ENCODE measurements around the gene CTU1.
A peak's percentile ranks its signal among the peaks of the same experiment; 100 is the strongest.

CTU1 gene

GRCh38 chr19:51131780-51132680 lies 23.8 kb upstream of the CTU1 start:
- peak; percentile 20 for DNase-seq

DNA sequence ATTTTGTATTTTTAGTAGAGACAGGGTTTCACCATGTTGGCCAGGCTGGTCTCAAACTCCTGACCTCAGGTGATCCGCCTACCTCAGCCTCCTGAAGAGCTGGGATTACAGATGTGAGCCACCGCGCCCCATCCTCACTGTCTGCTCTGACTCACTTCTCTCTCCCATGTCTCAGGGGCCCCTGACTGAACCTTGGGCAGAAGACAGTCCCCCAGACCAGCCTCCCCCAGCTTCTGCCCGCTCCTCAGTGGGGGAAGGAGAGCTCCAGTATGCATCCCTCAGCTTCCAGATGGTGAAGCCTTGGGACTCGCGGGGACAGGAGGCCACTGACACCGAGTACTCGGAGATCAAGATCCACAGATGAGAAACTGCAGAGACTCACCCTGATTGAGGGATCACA lies 21.5 kb upstream of the CTU1 start:
- no peak for DNase-seq

DNA sequence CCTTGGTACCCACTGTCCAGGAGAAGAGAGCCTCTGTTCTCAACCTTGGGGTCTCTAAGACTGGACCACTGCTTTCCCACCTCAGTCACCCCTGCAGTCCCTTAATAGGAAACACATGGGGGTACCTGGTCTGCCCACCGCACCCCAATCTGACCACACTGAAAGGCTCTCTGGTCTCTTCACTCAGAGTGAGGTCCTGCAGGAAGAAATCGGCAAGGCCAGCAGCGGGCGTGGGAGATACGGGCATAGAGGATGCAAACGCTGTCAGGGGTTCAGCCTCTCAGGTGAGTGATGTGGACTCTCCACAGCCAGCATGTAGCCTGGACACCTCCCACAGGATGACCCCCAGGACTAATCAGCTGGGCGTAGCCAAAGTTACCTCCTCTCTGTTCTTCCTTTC lies 20.0 kb upstream of the CTU1 start:
- DNase-seq = no peak

DNA sequence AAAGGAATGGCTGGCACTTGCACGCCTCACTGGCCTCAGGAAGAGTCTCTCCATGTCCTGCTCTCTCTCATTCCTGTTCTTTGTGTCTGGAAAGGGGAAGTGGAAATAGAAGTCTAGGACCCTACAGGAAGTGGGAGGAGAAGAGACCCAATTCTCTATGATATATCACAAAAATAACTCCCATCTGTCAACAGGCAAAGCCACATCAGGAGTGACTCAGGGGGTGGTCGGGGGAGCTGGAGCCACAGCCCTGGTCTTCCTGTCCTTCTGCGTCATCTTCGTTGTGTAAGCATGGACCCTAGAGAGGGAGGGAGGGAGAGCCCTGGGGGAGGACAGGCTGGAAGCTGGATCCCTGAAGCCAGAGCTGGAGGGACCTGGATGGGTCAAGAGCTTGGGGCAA lies 19.5 kb upstream of the CTU1 start:
- DNase-seq = no peak

GRCh38 chr19:51127032-51127431 lies 18.8 kb upstream of the CTU1 start:
- no peak for DNase-seq

DNA sequence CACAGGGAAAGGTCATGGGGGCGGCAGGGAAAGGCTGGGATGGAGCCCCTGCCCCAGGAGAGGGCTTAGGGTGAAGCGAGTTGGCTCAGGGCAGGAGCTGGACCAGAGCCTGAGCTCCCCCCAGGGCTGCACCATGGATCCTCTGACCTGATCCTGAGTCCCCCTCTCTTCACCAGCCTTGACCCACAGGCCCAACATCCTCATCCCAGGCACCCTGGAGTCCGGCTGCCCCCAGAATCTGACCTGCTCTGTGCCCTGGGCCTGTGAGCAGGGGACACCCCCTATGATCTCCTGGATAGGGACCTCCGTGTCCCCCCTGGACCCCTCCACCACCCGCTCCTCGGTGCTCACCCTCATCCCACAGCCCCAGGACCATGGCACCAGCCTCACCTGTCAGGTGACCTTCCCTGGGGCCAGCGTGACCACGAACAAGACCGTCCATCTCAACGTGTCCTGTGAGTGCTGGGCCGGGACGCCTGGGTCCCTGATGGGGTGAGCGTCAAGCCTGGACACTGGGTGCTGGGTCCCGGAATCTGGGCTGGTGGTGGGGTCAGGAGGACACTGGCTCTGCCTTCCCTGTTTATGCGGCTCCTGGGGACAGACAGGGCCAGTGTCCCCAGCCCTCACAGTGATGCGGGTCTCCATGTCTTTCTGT lies 17.3 kb upstream of the CTU1 start:
- DNase-seq = no peak

DNA sequence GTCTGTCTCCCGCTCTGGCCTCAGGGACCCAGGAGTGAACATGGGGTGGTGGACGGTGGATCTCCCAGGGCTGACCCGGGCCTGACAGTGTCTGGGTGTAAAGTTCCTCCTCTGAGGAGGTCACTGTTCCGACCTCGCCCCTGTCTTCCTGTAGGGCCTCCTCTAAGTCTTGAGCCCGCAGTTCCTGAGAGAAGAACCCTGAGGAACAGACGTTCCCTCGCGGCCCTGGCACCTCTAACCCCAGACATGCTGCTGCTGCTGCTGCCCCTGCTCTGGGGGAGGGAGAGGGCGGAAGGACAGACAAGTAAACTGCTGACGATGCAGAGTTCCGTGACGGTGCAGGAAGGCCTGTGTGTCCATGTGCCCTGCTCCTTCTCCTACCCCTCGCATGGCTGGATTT lies 16.5 kb upstream of the CTU1 start, which contains the start of gene SIGLEC9:
SIGLEC9 (plus strand) TSS at position 178 of the 400 bp plus-strand sequence; CDS start at position 247, 69 bp downstream.
- DNase-seq = no peak

DNA sequence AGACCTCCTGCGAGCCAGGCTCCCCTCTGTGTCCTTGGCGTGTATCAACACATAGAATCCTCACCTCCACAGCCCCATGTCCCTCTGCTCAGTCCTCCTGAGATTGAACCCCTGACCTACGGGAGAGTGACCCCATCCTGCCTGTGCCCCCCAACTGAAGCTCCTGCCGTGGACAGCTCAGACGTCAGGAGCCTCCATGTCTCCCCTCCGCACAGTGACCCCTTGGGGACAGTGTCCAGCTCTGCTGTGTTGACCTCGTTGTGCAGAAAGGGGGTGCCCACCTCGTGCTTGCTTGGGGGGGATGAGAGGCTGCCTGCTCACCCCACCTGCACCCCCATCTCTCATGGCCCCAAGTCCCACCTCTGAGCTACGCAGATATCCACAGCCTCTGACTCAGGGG lies 16.0 kb upstream of the CTU1 start:
- no peak for DNase-seq

DNA sequence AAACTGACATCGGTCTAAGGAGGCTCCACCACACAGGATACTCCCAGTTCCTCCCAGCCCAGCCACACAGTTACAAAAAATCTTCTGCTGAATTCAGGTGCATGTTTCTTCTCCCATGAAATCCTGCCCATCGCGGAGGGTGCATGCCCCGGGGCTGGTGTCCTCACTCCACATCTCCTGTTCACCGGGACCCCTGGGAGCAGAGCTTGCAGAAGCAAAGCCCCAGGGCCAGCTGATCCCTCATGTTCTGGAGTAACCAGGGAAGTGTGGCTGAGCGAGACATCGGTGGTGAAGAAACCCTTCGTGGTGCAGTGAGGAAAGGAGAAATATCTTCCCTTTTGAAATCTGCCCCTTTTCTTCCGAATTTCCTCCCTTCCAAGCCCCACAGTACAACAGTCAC lies 15.6 kb upstream of the CTU1 start:
- DNase-seq = no peak

DNA sequence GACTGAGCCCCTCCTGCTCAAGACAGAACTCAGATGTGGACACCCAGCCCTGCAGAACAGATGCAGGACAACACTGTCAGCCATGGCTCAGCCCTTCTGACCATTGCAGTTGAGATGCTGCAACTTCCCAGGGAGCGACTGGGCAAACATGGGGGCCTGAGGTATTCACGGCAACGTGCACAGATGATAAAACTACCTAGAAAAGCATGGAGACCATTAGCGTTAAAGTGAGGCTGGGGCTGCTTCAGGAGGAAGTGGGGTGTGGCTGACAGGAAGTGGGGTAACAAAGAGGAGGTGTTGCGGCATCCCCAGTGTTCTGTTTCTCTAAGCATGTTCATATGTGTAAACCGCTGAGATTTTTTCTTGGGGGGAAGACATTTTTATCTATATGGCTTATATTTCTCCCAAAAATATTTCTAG lies 15.2 kb upstream of the CTU1 start:
- DNase-seq = no peak

- DNase-seq = no peak
These were observed 14.1 kb upstream of the CTU1 start for GRCh38 chr19:51122112-51122981.

GRCh38 chr19:51121257-51121656 lies 13.0 kb upstream of the CTU1 start:
- no peak for DNase-seq

DNA sequence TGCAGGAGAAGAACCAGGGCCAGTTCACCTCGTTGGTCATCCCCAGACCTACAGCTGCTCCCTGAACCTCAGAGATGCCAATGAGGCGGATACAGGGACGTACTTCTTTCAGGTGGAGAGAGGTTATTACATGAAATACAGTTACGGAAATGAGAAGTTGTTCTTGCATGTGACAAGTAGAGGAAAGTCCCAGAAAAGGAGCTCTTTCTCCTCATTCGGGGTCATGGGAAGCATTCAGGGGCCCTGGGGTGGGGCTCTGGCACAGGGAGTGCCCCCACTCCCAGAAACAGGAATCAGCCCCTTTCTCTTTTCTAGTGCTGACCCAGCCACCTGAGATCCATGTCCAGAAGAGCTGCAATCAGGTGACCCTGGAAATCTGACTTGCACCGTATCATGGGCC lies 12.0 kb upstream of the CTU1 start:
- DNase-seq = no peak

GRCh38 chr19:51119611-51120010 lies 11.4 kb upstream of the CTU1 start:
- DNase-seq = no peak

- DNase-seq = no peak
These were observed 10.9 kb upstream of the CTU1 start for GRCh38 chr19:51119101-51119500.

DNA sequence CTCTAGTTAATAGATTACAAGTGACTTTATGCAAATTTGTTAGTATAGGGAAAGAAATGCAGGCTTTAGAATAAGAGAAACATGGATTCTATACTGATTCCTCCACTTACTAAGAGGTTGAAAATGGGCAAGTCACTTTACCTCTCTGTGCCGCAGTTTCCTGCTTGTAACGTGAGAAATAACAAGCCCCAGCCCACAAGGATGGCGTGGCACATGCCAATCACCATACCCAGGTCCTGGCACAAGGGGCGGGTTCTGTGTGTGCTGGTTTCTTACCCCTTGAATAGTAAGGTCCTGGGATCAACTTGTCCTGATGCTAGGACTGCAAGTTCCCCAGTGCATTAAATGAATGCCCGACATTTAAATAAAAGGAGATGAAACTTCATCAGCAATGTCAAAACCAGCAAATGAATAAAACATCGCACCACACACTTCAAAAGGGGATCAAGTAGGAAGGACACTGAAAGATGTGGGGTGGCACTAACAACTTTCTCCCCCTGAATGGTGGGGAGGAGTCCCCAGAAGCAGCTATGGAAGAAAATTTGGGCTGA lies 8.6 kb upstream of the CTU1 start:
- no peak for DNase-seq

GRCh38 chr19:51114087-51114729 lies 6.0 kb upstream of the CTU1 start:
- DNase-seq = no peak

- no peak for DNase-seq
These were observed 3.4 kb upstream of the CTU1 start for GRCh38 chr19:51111606-51112005.

DNA sequence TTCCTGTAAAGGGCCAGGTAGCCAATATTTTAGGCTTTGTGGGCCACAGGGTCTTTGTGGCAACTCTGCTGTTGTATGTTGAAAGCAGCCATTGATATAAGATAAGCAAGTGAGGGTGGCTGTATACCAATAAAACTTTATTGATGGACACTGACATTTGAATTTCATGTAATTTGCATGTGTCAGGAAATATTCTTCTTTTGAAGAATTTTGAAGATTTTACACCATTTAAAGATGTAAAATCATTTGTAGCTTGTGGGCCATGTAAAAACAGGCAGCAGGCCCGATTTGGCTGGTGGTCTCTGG lies 2.4 kb upstream of the CTU1 start:
- DNase-seq = no peak

GRCh38 chr19:51108805-51109146 lies 567 bp upstream of the CTU1 start:
- DNase-seq = no peak

DNA sequence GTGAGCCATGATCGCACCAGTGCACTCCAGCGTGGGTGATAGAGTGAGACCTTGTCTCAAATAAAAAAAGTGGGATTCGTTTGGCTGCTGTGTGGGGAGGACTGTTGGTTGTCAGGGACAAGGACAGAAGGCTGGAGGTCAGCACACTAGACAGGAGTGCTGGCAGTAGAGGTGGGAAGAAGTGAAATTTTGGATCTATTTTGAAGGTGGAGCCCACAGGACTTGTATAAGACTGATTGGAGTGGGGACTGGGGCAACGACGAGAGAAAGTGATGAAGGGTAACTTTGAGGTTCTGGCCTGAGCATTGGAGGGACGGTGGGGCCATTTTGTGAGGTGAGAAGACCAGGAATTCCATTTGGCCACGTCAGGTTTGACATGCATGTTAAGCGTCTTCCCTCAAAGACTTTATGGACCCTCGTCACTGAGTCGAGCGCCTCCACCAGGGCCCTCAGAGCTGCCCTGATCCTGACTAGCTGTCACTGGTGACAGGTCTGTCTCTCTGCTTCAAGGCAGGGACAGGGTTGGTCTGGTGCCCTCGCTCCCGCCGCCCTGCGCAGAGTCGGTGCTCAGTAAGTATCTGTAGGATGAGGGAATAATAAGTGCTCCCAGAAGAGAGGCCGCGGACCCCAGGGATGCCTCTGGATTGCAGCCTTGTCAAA lies 673 bp downstream of the CTU1 start:
- no peak for DNase-seq

DNA sequence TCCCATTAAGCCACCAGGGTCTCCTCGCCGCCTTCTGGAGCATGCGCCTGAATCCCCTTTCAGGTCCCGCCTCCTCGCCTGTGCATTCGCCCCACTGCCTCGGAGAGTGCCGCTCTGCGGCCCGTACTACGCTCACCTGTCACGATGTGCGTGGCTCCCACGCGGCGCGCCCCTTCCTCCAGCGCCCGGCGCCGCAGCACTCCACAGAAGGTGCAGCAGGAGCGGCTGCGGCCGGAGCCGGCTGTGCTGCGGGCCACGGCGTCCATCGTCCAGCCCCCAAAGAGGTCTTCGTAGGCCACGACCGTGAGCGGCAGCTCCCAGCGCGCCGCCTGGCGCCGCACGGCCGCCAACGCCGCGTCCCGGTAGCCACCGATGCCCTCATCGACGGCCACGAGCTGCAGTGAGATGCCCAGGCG lies 4.3 kb downstream of the CTU1 start:
- no peak for DNase-seq

All from DMS 273 treated with DMSO at 0.1 percent for 48 hours (cell line).